GM21619 (cell line): ENCODE measurements around the gene SLC44A5.
"Not testable (repeated sequence)": the region's sequence is repeated elsewhere in the genome, so short reads cannot be mapped to it uniquely, and the experiment has no call there.

Source experiments
- ATAC-seq: cut with Tn5 transposase; IDR thresholded peaks from one replicate; pipeline ENCODE4 v1.9.1; 2021; ENCODE audit not compliant: unreplicated experiment

SLC44A5 gene

GRCh38 chr1:75522389-75522788 lies 88.5 kb downstream of the SLC44A5 start:
- ATAC-seq: no peak

GRCh38 chr1:75521658-75522057 lies 89.3 kb downstream of the SLC44A5 start:
- ATAC-seq: no peak

- ATAC-seq: no peak
Observed at GRCh38 chr1:75520862-75521475, 89.9 kb downstream of the SLC44A5 start.

GRCh38 chr1:75519651-75520427 lies 91.1 kb downstream of the SLC44A5 start:
- no peak for ATAC-seq

GRCh38 chr1:75518686-75519085 lies 92.2 kb downstream of the SLC44A5 start:
- ATAC-seq: no peak

DNA sequence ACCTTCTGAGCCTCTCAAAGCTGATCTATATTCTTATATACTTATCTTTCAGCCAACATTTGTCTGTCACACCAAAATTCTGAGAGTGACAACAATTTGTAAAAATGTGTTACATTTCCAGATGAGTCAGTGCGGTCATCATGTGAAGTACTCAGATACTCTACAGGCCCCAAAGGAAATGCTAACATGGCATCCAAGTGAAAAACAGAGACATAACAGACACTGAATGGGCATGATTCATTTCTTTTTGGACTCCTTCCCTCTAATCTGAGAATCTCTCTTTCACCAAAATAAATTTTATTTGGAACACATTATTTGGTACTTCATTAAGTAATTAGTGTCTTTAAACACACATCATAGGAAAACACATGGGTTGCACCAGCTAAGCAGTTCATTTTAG lies 96.6 kb downstream of the SLC44A5 start:
- ATAC-seq: no peak

DNA sequence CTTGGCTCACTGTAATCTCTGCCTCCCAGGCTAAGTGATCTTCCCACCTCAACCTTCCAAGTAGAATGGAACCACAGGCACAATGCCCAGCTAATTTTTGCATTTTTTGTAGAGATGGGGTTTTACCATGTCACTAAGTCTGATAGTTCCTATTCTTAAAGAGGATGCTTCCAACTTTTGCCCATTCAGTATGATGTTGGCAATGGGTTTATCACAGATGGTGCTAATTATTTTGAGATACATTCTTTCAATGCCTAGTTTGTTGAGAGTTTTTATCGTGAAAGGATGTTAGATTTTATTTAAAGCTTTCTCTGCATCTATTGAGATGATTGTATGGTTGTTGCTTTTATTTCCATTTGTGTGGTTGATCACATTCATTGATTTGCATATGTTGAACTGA lies 103.9 kb downstream of the SLC44A5 start:
- no peak for ATAC-seq

DNA sequence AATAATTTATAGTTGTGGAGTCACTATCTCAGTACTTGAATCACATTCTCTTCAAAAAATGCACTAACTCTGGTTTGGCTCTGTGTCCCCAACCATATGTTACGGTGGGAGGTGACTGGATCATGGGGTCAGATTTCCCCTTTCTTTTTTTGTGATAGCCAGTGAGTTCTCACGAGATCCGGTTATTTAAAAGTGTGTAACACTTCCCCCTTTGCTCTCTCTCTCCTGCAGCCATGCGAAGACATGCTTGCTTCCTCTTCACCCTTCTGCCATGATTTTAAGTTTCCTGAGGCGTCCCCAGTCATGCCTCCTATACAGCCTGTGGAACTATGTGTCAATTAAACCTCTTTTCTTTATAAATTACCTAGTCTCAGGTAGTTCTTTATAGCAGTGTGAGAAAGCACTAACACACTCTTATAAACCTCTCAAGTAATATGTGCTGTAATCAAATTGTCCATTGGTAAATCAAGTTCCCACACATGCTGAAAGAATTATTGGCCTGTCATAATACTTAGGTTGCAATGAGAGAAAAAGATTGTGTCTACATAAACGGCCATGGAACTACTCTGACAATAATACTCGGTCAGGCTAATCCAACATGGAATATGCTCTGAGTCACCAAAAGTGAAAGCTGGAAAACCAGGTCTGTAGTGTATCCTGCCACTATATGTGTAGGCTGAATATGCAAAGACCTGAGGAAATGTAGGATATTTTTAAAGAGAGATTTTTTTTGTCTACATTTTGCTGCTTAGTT lies 107.5 kb downstream of the SLC44A5 start:
- no peak for ATAC-seq

- ATAC-seq: no peak
Observed at GRCh38 chr1:75502776-75503175, 108.1 kb downstream of the SLC44A5 start.

- no peak for ATAC-seq
Observed at GRCh38 chr1:75501577-75502295, 109.2 kb downstream of the SLC44A5 start.

GRCh38 chr1:75492011-75492410 lies 118.9 kb downstream of the SLC44A5 start:
- no peak for ATAC-seq

- no peak for ATAC-seq
Observed at GRCh38 chr1:75487399-75487798, 123.5 kb downstream of the SLC44A5 start.

DNA sequence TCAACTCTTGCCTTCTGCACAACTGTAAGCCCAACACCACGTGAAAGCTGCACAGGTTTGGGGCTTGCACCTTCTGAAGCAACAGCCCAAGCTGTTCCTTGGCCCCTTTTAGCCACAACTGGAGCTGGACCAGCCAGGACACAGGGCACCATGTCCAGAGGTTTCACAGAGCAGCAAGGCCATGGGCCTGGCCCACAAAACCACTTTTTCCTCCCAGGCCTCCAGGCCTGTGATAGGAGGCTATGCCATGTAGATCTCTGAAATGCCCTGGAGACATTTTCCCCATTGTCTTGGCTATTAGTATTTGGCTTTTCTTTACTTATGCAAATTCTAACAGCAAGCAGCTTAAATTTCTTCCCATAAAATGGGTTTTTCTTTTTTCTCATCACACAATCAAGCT lies 126.1 kb downstream of the SLC44A5 start:
- no peak for ATAC-seq

DNA sequence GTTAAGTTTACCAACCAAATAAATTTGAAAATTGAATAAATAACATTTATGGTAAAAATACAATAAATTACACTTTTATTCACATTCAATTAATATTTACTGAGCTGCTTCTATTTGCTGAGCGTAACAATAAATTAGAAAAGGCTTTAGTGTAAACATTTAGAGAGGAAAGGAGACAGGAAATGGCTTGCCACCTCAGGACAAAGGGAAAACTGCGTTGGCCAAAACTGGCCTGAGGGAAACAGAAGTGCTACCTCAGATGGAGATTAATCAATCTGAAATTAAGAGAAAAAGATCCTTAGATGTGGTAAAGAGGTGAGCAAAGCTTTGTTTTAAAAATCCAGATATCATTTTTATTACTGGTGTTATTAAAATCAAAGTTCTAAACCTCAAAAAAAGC lies 128.0 kb downstream of the SLC44A5 start:
- ATAC-seq: no peak

- not testable (repeated sequence) for ATAC-seq
Observed at GRCh38 chr1:75476486-75476885, 134.4 kb downstream of the SLC44A5 start.

GRCh38 chr1:75475696-75476095 lies 135.2 kb downstream of the SLC44A5 start:
- ATAC-seq: no peak

DNA sequence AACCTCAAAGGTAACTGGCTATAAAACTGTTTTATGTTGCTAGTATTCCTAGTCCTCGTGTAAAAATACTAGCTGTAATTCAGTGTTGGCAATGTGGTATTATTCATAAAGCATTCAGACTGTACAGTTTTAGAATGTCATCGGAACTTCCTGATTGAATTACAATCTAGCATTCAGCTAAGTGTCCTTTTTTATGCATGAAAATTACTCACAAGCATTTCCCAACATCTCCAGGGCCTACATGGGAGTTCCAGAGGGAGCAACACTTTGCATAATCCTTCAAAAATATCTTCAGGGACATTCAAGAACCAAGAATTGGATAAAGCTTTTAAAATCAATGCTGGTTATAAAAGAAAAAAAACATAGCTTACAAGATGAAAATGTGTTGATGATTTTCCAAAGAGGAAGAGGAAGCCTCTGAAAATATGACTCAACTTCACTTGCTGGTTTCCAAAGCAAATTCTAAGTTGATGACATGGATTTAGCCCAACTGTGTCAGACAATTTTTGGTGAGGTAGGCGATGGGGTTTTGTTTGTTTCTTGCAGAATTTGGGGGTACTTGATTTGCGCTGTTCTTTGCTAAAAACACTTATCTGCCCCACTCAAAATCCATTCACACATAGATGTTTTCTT lies 137.8 kb downstream of the SLC44A5 start:
- ATAC-seq: no peak

DNA sequence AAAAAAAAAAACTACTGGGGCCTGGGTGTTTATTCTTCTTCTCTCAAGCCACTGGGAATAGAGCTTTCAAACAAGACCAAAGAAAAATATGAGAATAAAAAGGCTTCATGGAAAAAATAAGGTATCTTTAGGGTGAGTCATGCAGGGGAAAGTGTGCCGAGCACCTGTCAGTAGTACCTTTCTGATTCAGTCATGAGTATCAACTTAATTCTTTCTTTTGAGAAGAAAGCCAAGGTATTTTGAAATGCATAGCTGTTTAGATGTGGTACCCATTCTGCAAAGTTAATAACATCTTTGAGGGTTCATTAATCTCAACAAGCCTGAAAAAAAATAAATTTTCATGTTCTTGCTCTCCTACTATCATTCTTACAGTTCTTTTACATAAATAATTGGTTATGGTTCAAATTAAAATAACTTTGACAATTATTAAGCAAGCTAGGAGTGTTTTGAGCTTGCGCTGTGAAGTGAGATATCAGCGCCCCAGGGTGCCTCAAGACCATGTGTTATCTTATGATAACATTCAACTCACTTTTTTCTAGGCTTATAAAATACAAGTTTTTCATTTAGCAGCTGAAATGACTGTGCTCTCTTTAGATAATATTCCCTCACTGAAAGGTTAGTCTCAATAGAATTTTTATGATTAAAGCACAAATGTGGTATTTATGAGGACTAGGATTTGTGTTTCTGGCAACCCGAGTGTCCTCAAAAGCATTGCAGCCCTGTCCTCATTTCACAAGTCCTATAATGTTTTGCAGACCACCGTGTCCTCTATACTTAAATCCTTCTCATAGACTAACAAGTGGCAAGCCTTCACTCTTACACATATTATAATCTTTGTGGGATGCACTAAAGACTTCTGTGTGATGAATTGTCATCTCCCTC lies 138.6 kb downstream of the SLC44A5 start:
- no peak for ATAC-seq

- no peak for ATAC-seq
Observed at GRCh38 chr1:75471252-75471651, 139.7 kb downstream of the SLC44A5 start.

DNA sequence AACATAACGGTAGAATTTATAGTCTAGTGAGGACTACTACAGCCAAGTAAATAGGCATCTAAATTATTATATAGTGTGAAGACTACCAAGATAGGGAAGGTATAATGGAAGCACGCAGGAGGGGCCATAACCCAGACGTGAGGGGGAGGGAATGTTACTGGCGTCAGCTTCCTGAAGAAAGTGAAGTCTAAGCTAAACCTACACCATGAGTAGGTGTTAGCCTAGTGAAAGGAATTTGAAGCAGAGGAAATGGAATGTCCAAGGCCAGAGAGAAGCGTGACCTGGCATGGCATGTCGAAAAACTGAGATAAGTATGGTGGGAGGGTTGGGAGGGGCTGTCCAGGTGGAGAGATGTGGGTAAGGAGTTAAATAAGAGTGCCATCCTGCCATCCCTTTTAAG lies 140.5 kb downstream of the SLC44A5 start:
- ATAC-seq: no peak
